DMS153 treated with DMSO at 0.1 percent for 48 hours (cell line): Measurements from ENCODE around the gene SPDYE1.
"Not testable (repeated sequence)": the region's sequence is repeated elsewhere in the genome, so short reads cannot be mapped to it uniquely, and the experiment has no call there.

ENCODE experiments used
- DNase-seq: peaks from one replicate; lab custom pipeline; 2025; ENCODE audit not compliant: unreplicated experiment; lab: John Stamatoyannopoulos, UW

The SPDYE1 gene

GRCh38 chr7:43997532-43997931 is at the start of gene SPDYE1:
Gene SPDYE1 (plus strand): TSS chr7:43997897. CDS start chr7:43999950, 2,053 bp downstream.
- not testable (repeated sequence) for DNase-seq

GRCh38 chr7:43952028-43952427 is 45.7 kb upstream of the SPDYE1 start:
- no peak for DNase-seq

- no peak for DNase-seq
Measured at GRCh38 chr7:43953071-43953470, 44.6 kb upstream of the SPDYE1 start.

- DNase-seq = peak; percentile 15
Measured at GRCh38 chr7:43954524-43955228, 43.0 kb upstream of the SPDYE1 start.

GRCh38 chr7:43956027-43956426 is 41.7 kb upstream of the SPDYE1 start:
- no peak for DNase-seq

GRCh38 chr7:43960933-43961332 is 36.8 kb upstream of the SPDYE1 start:
- no peak for DNase-seq

- not testable (repeated sequence) for DNase-seq
Measured at GRCh38 chr7:43966392-43966791, 31.3 kb upstream of the SPDYE1 start.

- DNase-seq = not testable (repeated sequence)
Measured at GRCh38 chr7:43968172-43969040, 29.3 kb upstream of the SPDYE1 start.

- not testable (repeated sequence) for DNase-seq
Measured at GRCh38 chr7:43969586-43969985, 28.1 kb upstream of the SPDYE1 start.

GRCh38 chr7:43970698-43971097 is 27.0 kb upstream of the SPDYE1 start:
- DNase-seq = not testable (repeated sequence)

GRCh38 chr7:43974033-43974573 is 23.6 kb upstream of the SPDYE1 start:
- DNase-seq = not testable (repeated sequence)

GRCh38 chr7:43974725-43975482 is 22.8 kb upstream of the SPDYE1 start:
- not testable (repeated sequence) for DNase-seq

GRCh38 chr7:43977525-43977924 is 20.2 kb upstream of the SPDYE1 start:
- DNase-seq = no peak

GRCh38 chr7:43978102-43978501 is 19.6 kb upstream of the SPDYE1 start:
- DNase-seq = not testable (repeated sequence)

- DNase-seq = not testable (repeated sequence)
Measured at GRCh38 chr7:43982848-43983247, 14.8 kb upstream of the SPDYE1 start.

- not testable (repeated sequence) for DNase-seq
Measured at GRCh38 chr7:43983736-43984135, 14.0 kb upstream of the SPDYE1 start.

- not testable (repeated sequence) for DNase-seq
Measured at GRCh38 chr7:43985904-43986864, 11.5 kb upstream of the SPDYE1 start.

GRCh38 chr7:43987476-43987875 is 10.2 kb upstream of the SPDYE1 start:
- DNase-seq = not testable (repeated sequence)

- not testable (repeated sequence) for DNase-seq
Measured at GRCh38 chr7:43990011-43990585, 7.6 kb upstream of the SPDYE1 start.
